AG10803 (cell line): Measurements from ENCODE around the gene PPP2R1B.
A peak's percentile ranks its signal among the peaks of the same experiment; 100 is the strongest.

Source experiments
- DNase-seq: peaks from one replicate; pipeline ENCODE4 v3.0.0; 2010; ENCODE audit warnings: low read depth
- H3K4me3 ChIP-seq: 2 replicates; pipeline ENCODE4 v1.5.1; 2011; ENCODE audit warnings: mild to moderate bottlenecking, low read length, control low read depth
- CTCF ChIP-seq: conservative IDR thresholded peaks from 2 replicates; pipeline ENCODE4 v1.5.1; 2011; ENCODE audit warnings: mild to moderate bottlenecking, low read length, control low read depth, inconsistent platforms

Gene PPP2R1B

GRCh38 chr11:111702623-111703022, 63.6 kb downstream of the PPP2R1B start:
- DNase-seq: no peak
- H3K4me3 ChIP-seq: no peak overlapping the region
- TF ChIP-seq CTCF: no peak

GRCh38 chr11:111700162-111700561, 66.0 kb downstream of the PPP2R1B start:
- H3K4me3 ChIP-seq: no peak overlapping the region
- no peak for DNase-seq

GRCh38 chr11:111699579-111700156, 66.5 kb downstream of the PPP2R1B start:
- DNase-seq: no peak
- TF ChIP-seq CTCF: no peak
- no peak overlapping the region for H3K4me3 ChIP-seq

More at GRCh38 chr11:111700162-111700561, 66.0 kb downstream of the PPP2R1B start:
- no peak for TF ChIP-seq CTCF

GRCh38 chr11:111698852-111699559, 67.2 kb downstream of the PPP2R1B start:
- no peak for DNase-seq
- H3K4me3 ChIP-seq: no peak overlapping the region
- TF ChIP-seq CTCF: no peak

- no peak overlapping the region for H3K4me3 ChIP-seq
- DNase-seq: no peak
- TF ChIP-seq CTCF: no peak
Measured at GRCh38 chr11:111697933-111698371, 68.2 kb downstream of the PPP2R1B start.

- peak; percentile 77 for DNase-seq
- H3K4me3 ChIP-seq: no peak overlapping the region
- no peak for TF ChIP-seq CTCF
Measured at GRCh38 chr11:111696556-111696955, 69.6 kb downstream of the PPP2R1B start.

GRCh38 chr11:111694851-111695250, 71.3 kb downstream of the PPP2R1B start:
- H3K4me3 ChIP-seq: no peak overlapping the region
- peak; percentile 89 for DNase-seq
- no peak for TF ChIP-seq CTCF
